Upper lobe of left lung (tissue), 6 donors: ENCODE data around the gene UBE2J2. TPM values are rescaled to one million over a fixed set of nuclear protein-coding genes. Genes with fewer than 3 reads are reported as not detected.

Source experiments
- ATAC-seq, 2 donors: fragments of 200-7000 bp; cut with Tn5 transposase; one replicate each; pipeline ENCODE4 v1.9.1; 2022; ENCODE audit warnings: mild to moderate bottlenecking in 2 of 2, moderate library complexity in 2 of 2; ENCODE audit not compliant: low FRiP score in 2 of 2
- DNase-seq, 2 donors: peaks; one replicate each; pipeline ENCODE4 v3.0.0-alpha.2; 2019 to 2020
- H3K27ac ChIP-seq, 4 donors: fragments of 200-600 bp; sonication (generic); one replicate each; pipeline ENCODE4 v1.5.1; 2016 to 2019
- H3K27me3 ChIP-seq, 4 donors: fragments of 200-600 bp; sonication (generic); one replicate each; pipeline ENCODE4 v1.5.1; 2017 to 2019
- H3K36me3 ChIP-seq, 4 donors: fragments of 200-600 bp; sonication (generic); one replicate each; pipeline ENCODE4 v1.5.1; 2016 to 2019
- H3K4me1 ChIP-seq, 4 donors: fragments of 200-600 bp; sonication (generic); one replicate each; pipeline ENCODE4 v1.5.1; 2018 to 2019
- H3K4me3 ChIP-seq, 4 donors: fragments of 200-600 bp; sonication (generic); one replicate each; pipeline ENCODE4 v1.5.1; 2017 to 2019; ENCODE audit warnings: mild to moderate bottlenecking in 2 of 4, moderate library complexity in 1 of 4
- H3K9me3 ChIP-seq, 4 donors: fragments of 200-600 bp; sonication (generic); one replicate each; pipeline ENCODE4 v1.5.1; 2018 to 2019
- CTCF ChIP-seq, 6 experiments: fragments of 450-650 bp in 4 of 6; fragments of 200-600 bp in 2 of 6; sonication (generic) in 2 of 6; IDR thresholded peaks; one replicate each; pipeline ENCODE4 v1.5.1; 2016 to 2019; ENCODE audit warnings: antibody characterized with exemption in 6 of 6
- EP300 ChIP-seq, 4 donors: sonication (generic); formaldehyde crosslinking; IDR thresholded peaks; one replicate each; pipeline ENCODE4 v1.5.1; 2017; ENCODE audit warnings: antibody characterized with exemption in 4 of 4, control low read depth in 2 of 4
- POLR2A ChIP-seq, 4 donors: fragments of 450-650 bp; IDR thresholded peaks; one replicate each; pipeline ENCODE4 v1.5.1; 2016 to 2017; ENCODE audit warnings: antibody characterized with exemption in 4 of 4, mild to moderate bottlenecking in 2 of 4
- POLR2AphosphoS5 ChIP-seq, 2 donors: sonication (generic); formaldehyde crosslinking; IDR thresholded peaks; one replicate each; pipeline ENCODE4 v1.5.1; 2017; ENCODE audit warnings: antibody characterized with exemption in 2 of 2
- WGBS, 2 donors: methylation state at CpG; one replicate each; pipeline ENCODE4 v1.1.5; 2017 to 2018; 5-methylcytosine and 5-hydroxymethylcytosine counted together
- total RNA-seq, 6 donors: library from RNA; depleted of rRNA in 4 of 6; stranded (reverse); fragments of >200 nt in 4 of 6; gene quantifications; one replicate each; pipeline versions ENCODE4 v1.1.0 to v1.2.1, GENCODE V29; 2016 to 2021
- donor health status: DM: no; HTN: no; CAD: no; lungs with moderate emphysema.
- donor health status: DM: no; HTN: yes; CAD: no; lungs with severe emphysema.

The UBE2J2 gene
- total RNA-seq, 6 donors from 2014 or later = 41.5 to 88.0 (median 50.5) TPM

- Histone ChIP-seq H3K4me1 (peaks cover 37 to 51% (median 38%) of the 10 kb centered on the region in 4 donors), H3K27ac (peak overlapping the region; percentile 83 to 91 (median 87))
- ATAC-seq = peak in 1 of 2 donors; percentile 44
These were observed 1.1 kb downstream of the UBE2J2 start for GRCh38 chr1:1272341-1273208.

GRCh38 chr1:1270813-1271212, 2.8 kb downstream of the UBE2J2 start:
- TF ChIP-seq EP300 (IDR thresholded peaks at IDR 0.05) (no peak), POLR2A (IDR thresholded peaks at IDR 0.05) (no peak)
- no peak for ATAC-seq
- Histone ChIP-seq H3K4me3 (peak overlapping the region in 1 of 4 donors; percentile 25), H3K36me3 (peaks cover 3 to 30% (median 8%) of the 10 kb centered on the region in 4 donors), H3K9me3 (no peaks in the 10 kb centered on the region), H3K27ac (no peak overlapping the region), H3K27me3 (no peaks in the 10 kb centered on the region), H3K4me1 (peaks cover 37 to 51% (median 38%) of the 10 kb centered on the region in 4 donors)
- 71 to 84% methylated on average over 6 to 7 of the region's 7 CpGs for WGBS, 2 donors
- DNase-seq = no peak

More at GRCh38 chr1:1272341-1273208, 1.1 kb downstream of the UBE2J2 start:
- H3K9me3 ChIP-seq = no peaks in the 10 kb centered on the region
- H3K36me3 ChIP-seq = peaks cover under 1 to 13% (median 2%) of the 10 kb centered on the region in 4 donors
- H3K27me3 ChIP-seq = no peaks in the 10 kb centered on the region
- DNase-seq = peak; percentile 60 to 82
- 36 to 58% methylated on average over 12 to 43 of the region's 43 CpGs for WGBS, 2 donors
- TF ChIP-seq POLR2A (IDR thresholded peaks at IDR 0.05) (peak in 2 of 4 donors; percentile 12 to 31), POLR2AphosphoS5 (IDR thresholded peaks at IDR 0.05) (no peak)
- peak overlapping the region; percentile 73 to 94 (median 83) for H3K4me3 ChIP-seq

- 97 to 99% methylated on average over 10 to 13 of the region's 13 CpGs for WGBS, 2 donors
- no peak overlapping the region for H3K4me3 ChIP-seq
- peaks cover 30 to 38% (median 31%) of the 10 kb centered on the region in 4 donors for H3K4me1 ChIP-seq
- TF ChIP-seq EP300 (IDR thresholded peaks at IDR 0.05) = no peak
- no peak for TF ChIP-seq POLR2A (IDR thresholded peaks at IDR 0.05)
- no peak for TF ChIP-seq POLR2AphosphoS5 (IDR thresholded peaks at IDR 0.05)
- no peak for TF ChIP-seq CTCF (IDR thresholded peaks at IDR 0.05)
- DNase-seq (no peak), ATAC-seq (no peak)
- peaks cover 6 to 54% (median 27%) of the 10 kb centered on the region in 4 donors for H3K36me3 ChIP-seq
- H3K27me3 ChIP-seq = no peaks in the 10 kb centered on the region
- no peak overlapping the region for H3K27ac ChIP-seq
- no peaks in the 10 kb centered on the region for H3K9me3 ChIP-seq
These were observed 5.4 kb downstream of the UBE2J2 start for GRCh38 chr1:1268284-1268682.

- no peak overlapping the region for H3K27ac ChIP-seq
- 94 to 95% methylated on average over 33 to 35 of the region's 39 CpGs for WGBS, 2 donors
- peaks cover 12 to 60% (median 33%) of the 10 kb centered on the region in 4 donors for H3K36me3 ChIP-seq
These were observed 6.0 kb downstream of the UBE2J2 start for GRCh38 chr1:1267488-1268283.

GRCh38 chr1:1264868-1265272, 8.8 kb downstream of the UBE2J2 start:
- no peak overlapping the region for H3K27ac ChIP-seq
- ATAC-seq (no peak), DNase-seq (no peak)
- H3K4me1 ChIP-seq = peaks cover under 1 to 19% (median 3%) of the 10 kb centered on the region in 4 donors
- no peaks in the 10 kb centered on the region for H3K27me3 ChIP-seq
- TF ChIP-seq EP300 (IDR thresholded peaks at IDR 0.05) = no peak
- TF ChIP-seq POLR2A (IDR thresholded peaks at IDR 0.05) = no peak
- no peak for TF ChIP-seq CTCF (IDR thresholded peaks at IDR 0.05)
- no peak for TF ChIP-seq POLR2AphosphoS5 (IDR thresholded peaks at IDR 0.05)
- no peaks in the 10 kb centered on the region for H3K9me3 ChIP-seq
- peaks cover 17 to 86% (median 51%) of the 10 kb centered on the region in 4 donors for H3K36me3 ChIP-seq
- 83 to 88% methylated on average over 9 to 10 of the region's 10 CpGs for WGBS, 2 donors
- no peak overlapping the region for H3K4me3 ChIP-seq

More at GRCh38 chr1:1267488-1268283, 6.0 kb downstream of the UBE2J2 start:
- TF ChIP-seq POLR2AphosphoS5 (IDR thresholded peaks at IDR 0.05) (no peak), POLR2A (IDR thresholded peaks at IDR 0.05) (no peak), CTCF (IDR thresholded peaks at IDR 0.05) (no peak), EP300 (IDR thresholded peaks at IDR 0.05) (no peak)
- ATAC-seq (no peak), DNase-seq (peak in 1 of 2 donors; percentile 73)
- H3K4me3 ChIP-seq = no peak overlapping the region
- no peaks in the 10 kb centered on the region for H3K27me3 ChIP-seq
- H3K9me3 ChIP-seq = no peaks in the 10 kb centered on the region
- H3K4me1 ChIP-seq = peaks cover 27 to 33% (median 29%) of the 10 kb centered on the region in 4 donors
